H1 (cell line): ENCODE data around the gene TMPRSS2. TPM values are rescaled to one million over a fixed set of nuclear protein-coding genes. Genes with fewer than 3 reads are reported as not detected.

Experiments used
- CTCF ChIA-PET: fragments of 300-600 bp; sonication (Branson Sonifier 250); formaldehyde crosslinking; loops from one replicate; lab custom pipeline; 2021; ENCODE audit not compliant: partially characterized antibody; lab: Charles Lee
- POLR2A ChIA-PET: fragments of 300-600 bp; sonication (Branson Sonifier 250); formaldehyde crosslinking; loops from one replicate; lab custom pipeline; 2021; ENCODE audit warnings: inconsistent platforms; ENCODE audit not compliant: partially characterized antibody; lab: Charles Lee
- DNase-seq, 2 experiments: peaks; one replicate each; pipeline versions ENCODE4 v3.0.0 to v3.0.0-alpha.2; 2010 to 2022; ENCODE audit warnings: low spot score in 2 of 2, low read depth in 1 of 2, mixed read lengths in 1 of 2
- FAIRE-seq: peaks from 2 replicates; lab custom pipeline; 2011; peaks lifted over from hg19 to GRCh38; lab: Jason Lieb, UNC
- H2AFZ ChIP-seq: 2 replicates; pipeline ENCODE4 v1.8.1; 2012; ENCODE audit warnings: low read length, inconsistent platforms
- H2AK5ac ChIP-seq: 2 replicates; pipeline ENCODE4 v1.6.1; 2013; ENCODE audit warnings: low read depth, low read length
- H2BK120ac ChIP-seq: replicated peaks from 2 replicates; pipeline ENCODE3; 2013; ENCODE audit warnings: low read depth, low read length, inconsistent platforms
- H2BK12ac ChIP-seq: 2 replicates; pipeline ENCODE4 v1.6.1; 2013; ENCODE audit warnings: low read depth, low read length
- H2BK15ac ChIP-seq: 2 replicates; pipeline ENCODE4 v1.6.1; 2013; ENCODE audit warnings: low read length
- H2BK20ac ChIP-seq: 2 replicates; pipeline ENCODE4 v1.6.1; 2013; ENCODE audit warnings: low read length
- H2BK5ac ChIP-seq: 2 replicates; pipeline ENCODE4 v1.6.1; 2013; ENCODE audit warnings: low read depth, low read length
- H3K14ac ChIP-seq: 2 replicates; pipeline ENCODE4 v1.6.1; 2013; ENCODE audit warnings: inconsistent platforms; ENCODE audit not compliant: insufficient read length
- H3K18ac ChIP-seq: 2 replicates; pipeline ENCODE4 v1.6.1; 2013; ENCODE audit warnings: low read length; ENCODE audit errors: extremely low read depth
- H3K23ac ChIP-seq: 2 replicates; pipeline ENCODE4 v1.6.1; 2013; ENCODE audit warnings: inconsistent platforms; ENCODE audit not compliant: insufficient read length
- H3K23me2 ChIP-seq: 2 replicates; pipeline ENCODE4 v1.6.1; 2013; ENCODE audit warnings: low read depth, low read length
- H3K27ac ChIP-seq: 2 replicates; pipeline ENCODE4 v1.6.1; 2011; ENCODE audit warnings: low read depth, low read length, inconsistent platforms
- H3K27me3 ChIP-seq, 4 experiments: replicated peaks in 1 of 4; 1 replicate in 1 of 4; 2 replicates in 3 of 4; pipeline versions ENCODE4 v1.6.1 to v1.8.1; 2011 to 2013; ENCODE audit warnings: low read length in 3 of 4, mild to moderate bottlenecking in 3 of 4, inconsistent platforms in 2 of 4, mixed read lengths in 2 of 4, moderate library complexity in 1 of 4; ENCODE audit not compliant: control insufficient read depth in 3 of 4, insufficient read depth in 3 of 4; ENCODE audit errors: extremely low read depth in 1 of 4
- H3K36me3 ChIP-seq, 4 experiments: 2 replicates each; pipeline versions ENCODE4 v1.6.1 to v1.8.1; 2011 to 2013; ENCODE audit warnings: mild to moderate bottlenecking in 4 of 4, low read length in 3 of 4, moderate library complexity in 2 of 4, control low read depth in 1 of 4, inconsistent platforms in 1 of 4; ENCODE audit not compliant: insufficient read depth in 4 of 4, control insufficient read depth in 2 of 4
- H3K4ac ChIP-seq: replicated peaks from 2 replicates; pipeline ENCODE3; 2013; ENCODE audit warnings: low read length, low read depth, mixed read lengths, inconsistent platforms; ENCODE audit not compliant: insufficient read length
- H3K4me1 ChIP-seq, 4 experiments: replicated peaks in 1 of 4; 1 replicate in 1 of 4; 2 replicates in 3 of 4; pipeline versions ENCODE4 v1.6.1 to v1.8.1; 2011 to 2013; ENCODE audit warnings: low read length in 3 of 4, inconsistent platforms in 2 of 4, mixed read lengths in 1 of 4; ENCODE audit not compliant: insufficient read depth in 4 of 4, control insufficient read depth in 3 of 4
- H3K4me2 ChIP-seq, 2 experiments: 2 replicates each; pipeline versions ENCODE4 v1.6.1 to v1.8.1; 2011 to 2013; ENCODE audit warnings: low read depth in 2 of 2, low read length in 2 of 2, control low read depth in 1 of 2, inconsistent platforms in 1 of 2, mild to moderate bottlenecking in 1 of 2; ENCODE audit not compliant: insufficient read depth in 1 of 2
- H3K4me3 ChIP-seq, 4 experiments: fragments of 200-600, 300-600 bp in 1 of 4; sonication (generic), shearing (Covaris generic), sonication (Bioruptor Twin) in 1 of 4; 2 replicates each; pipeline versions ENCODE4 v1.5.1 to v1.8.1; 2011 to 2016; ENCODE audit warnings: low read length in 4 of 4, low read depth in 3 of 4, control low read depth in 2 of 4, inconsistent platforms in 2 of 4, mild to moderate bottlenecking in 2 of 4, mixed read lengths in 1 of 4, moderate library complexity in 1 of 4; ENCODE audit not compliant: insufficient read depth in 2 of 4; ENCODE audit errors: extremely low read depth in 1 of 4
- H3K56ac ChIP-seq: replicated peaks from 2 replicates; pipeline ENCODE3; 2013; ENCODE audit warnings: low read depth, mild to moderate bottlenecking, mixed read lengths, low read length, inconsistent platforms; ENCODE audit not compliant: insufficient read length
- H3K79me1 ChIP-seq: 2 replicates; pipeline ENCODE4 v1.6.1; 2013; ENCODE audit warnings: low read depth, low read length, control low read depth
- H3K79me2 ChIP-seq, 2 experiments: 2 replicates each; pipeline versions ENCODE4 v1.6.1 to v1.8.1; 2012 to 2013; ENCODE audit warnings: low read length in 2 of 2, mild to moderate bottlenecking in 2 of 2, inconsistent platforms in 1 of 2; ENCODE audit not compliant: insufficient read depth in 2 of 2, control insufficient read depth in 1 of 2
- H3K9ac ChIP-seq, 4 experiments: replicated peaks in 1 of 4; 1 replicate in 1 of 4; 2 replicates in 3 of 4; pipeline versions ENCODE4 v1.6.1 to v1.8.1; 2011 to 2013; ENCODE audit warnings: low read depth in 3 of 4, low read length in 3 of 4, control low read depth in 2 of 4, mild to moderate bottlenecking in 2 of 4, moderate library complexity in 2 of 4, inconsistent platforms in 1 of 4; ENCODE audit errors: extremely low read depth in 1 of 4
- H3K9me3 ChIP-seq, 2 experiments: 2 replicates each; pipeline versions ENCODE4 v1.6.1 to v1.8.1; 2012 to 2013; ENCODE audit warnings: mild to moderate bottlenecking in 2 of 2, moderate library complexity in 2 of 2, control low read depth in 1 of 2, inconsistent platforms in 1 of 2, low read depth in 1 of 2, low read length in 1 of 2, mixed read lengths in 1 of 2; ENCODE audit not compliant: insufficient read depth in 2 of 2
- H4K20me1 ChIP-seq, 2 experiments: replicated peaks in 1 of 2; 2 replicates each; pipeline versions ENCODE3 to v1.8.1; 2011 to 2013; ENCODE audit warnings: inconsistent platforms in 2 of 2, low read length in 2 of 2, mild to moderate bottlenecking in 1 of 2; ENCODE audit not compliant: insufficient read depth in 2 of 2, control insufficient read depth in 1 of 2
- H4K5ac ChIP-seq: 2 replicates; pipeline ENCODE4 v1.6.1; 2013; ENCODE audit warnings: low read length, low read depth, mixed read lengths, inconsistent platforms; ENCODE audit not compliant: insufficient read length
- H4K8ac ChIP-seq: 2 replicates; pipeline ENCODE4 v1.8.0; 2013; ENCODE audit warnings: mild to moderate bottlenecking, moderate library complexity, low read length, inconsistent platforms; ENCODE audit not compliant: insufficient read depth; ENCODE audit errors: extremely low read depth
- H4K91ac ChIP-seq: replicated peaks from 2 replicates; pipeline ENCODE3; 2013; ENCODE audit warnings: low read length, mixed read lengths, inconsistent platforms; ENCODE audit not compliant: insufficient read length
- CBX5 ChIP-seq: fragments of 300-800, 300-1000 bp; sonication (generic); IDR thresholded peaks from 2 replicates; pipeline ENCODE4 v1.7.1; 2016; ENCODE audit warnings: antibody characterized with exemption, low read length, low read depth
- CHD1 ChIP-seq: IDR thresholded peaks from 2 replicates; pipeline ENCODE4 v1.6.1; 2012; ENCODE audit warnings: low read depth, low read length, improper control_type of control experiment
- KDM1A ChIP-seq: fragments of 200-600, 300-600 bp; sonication (generic); IDR thresholded peaks from 2 replicates; pipeline ENCODE4 v1.7.1; 2016; ENCODE audit warnings: mild to moderate bottlenecking, low read length, borderline replicate concordance
- KDM5A ChIP-seq: fragments of 200-600 bp; IDR thresholded peaks from 2 replicates; pipeline ENCODE4 v1.7.1; 2012; ENCODE audit warnings: mild to moderate bottlenecking, low read length, inconsistent platforms, mixed read lengths
- NANOG ChIP-seq: IDR thresholded peaks from 2 replicates; pipeline ENCODE4 v1.6.1; 2011; ENCODE audit warnings: low read length, low read depth, mild to moderate bottlenecking, inconsistent platforms; ENCODE audit not compliant: insufficient read depth, poor library complexity, severe bottlenecking
- POLR2A ChIP-seq, 2 experiments: IDR thresholded peaks; 1 replicate in 1 of 2; 2 replicates in 1 of 2; pipeline ENCODE4 v1.6.1; 2011; ENCODE audit warnings: low read depth in 2 of 2, low read length in 2 of 2, mild to moderate bottlenecking in 2 of 2; ENCODE audit errors: control extremely low read depth in 1 of 2
- SAP30 ChIP-seq: fragments of 300-600 bp; sonication (generic); IDR thresholded peaks from 2 replicates; pipeline ENCODE4 v1.7.1; 2012; ENCODE audit warnings: low read length, moderate library complexity, mild to moderate bottlenecking, inconsistent platforms; ENCODE audit not compliant: insufficient read depth, insufficient replicate concordance
- SP4 ChIP-seq: IDR thresholded peaks from 2 replicates; pipeline ENCODE4 v1.6.1; 2012; ENCODE audit warnings: low read length, inconsistent platforms
- TAF7 ChIP-seq: optimal IDR thresholded peaks from 2 replicates; pipeline ENCODE3; 2011; ENCODE audit warnings: low read depth, mild to moderate bottlenecking, inconsistent platforms, low read length, moderate library complexity, borderline replicate concordance
- TEAD4 ChIP-seq: IDR thresholded peaks from 2 replicates; pipeline ENCODE4 v1.6.1; 2012; ENCODE audit warnings: low read depth, low read length, inconsistent platforms, mixed read lengths
- ZNF274 ChIP-seq: IDR thresholded peaks from 2 replicates; pipeline ENCODE4 v1.7.0; 2012; ENCODE audit warnings: low read length, borderline replicate concordance; ENCODE audit errors: extremely low read depth
- WGBS, 2 experiments: shearing (Covaris generic) in 1 of 2; methylation state at CpG; one replicate each; pipeline versions ENCODE4 v1.1.6 to v1.1.7; 2013 to 2015; ENCODE audit warnings: low lambda C conversion rate in 2 of 2, mixed read lengths in 2 of 2, inconsistent platforms in 1 of 2, low coverage in 1 of 2, missing lambda C conversion rate in 1 of 2; ENCODE audit not compliant: insufficient replicate concordance in 2 of 2, insufficient coverage in 1 of 2, insufficient read length in 1 of 2; ENCODE audit errors: extremely low coverage in 1 of 2, missing lambda C conversion rate in 1 of 2; 5-methylcytosine and 5-hydroxymethylcytosine counted together
- polyA plus RNA-seq, 7 experiments: library from polyadenylated mRNA; depleted of rRNA in 3 of 7; stranded (reverse) in 5 of 7; unstranded in 2 of 7; fragments of >200 nt in 5 of 7; fragments of 200-250 nt in 2 of 7; gene quantifications; 1 replicate in 5 of 7; 2 replicates in 1 of 7; 4 replicates in 1 of 7; pipeline versions ENCODE4 v1.2.1 to v1.2.3, GENCODE V29; 2011 to 2013; ENCODE audit warnings: missing spikeins in 2 of 7, mixed read lengths in 2 of 7
- total RNA-seq: library from RNA; stranded (reverse); fragmentation: NEBNext Ultra II Directional; extraction: Animal tissue kit (Norgen Biotek cat#: 25700); gene quantifications from 2 replicates; pipeline ENCODE4 v1.2.1, GENCODE V29; 2021
- TF ChIP-seq, protein P1 (sequence below): IDR thresholded peaks from 2 replicates; pipeline ENCODE4 v1.6.1; 2011; ENCODE audit warnings: low read length, improper control_type of control experiment

Gene TMPRSS2
- total and polyA plus RNA-seq, 2 of the 8 experiments (the other 6 are each of a cell fraction or from before 2014, with no cell fraction given), result 9.2 to 11.0 TPM

- H3K23ac ChIP-seq, result no peak overlapping the region
- no peak for TF ChIP-seq POLR2A (IDR thresholded peaks at IDR 0.05; ENCODE audit: control extremely low read depth in 1 of 2, low read depth in 2 of 2, low read length in 2 of 2)
- TF ChIP-seq SP4, result no peak
- TF ChIP-seq CBX5, result no peak
- TF ChIP-seq TAF7, result no peak
- TF ChIP-seq, protein P1, sequence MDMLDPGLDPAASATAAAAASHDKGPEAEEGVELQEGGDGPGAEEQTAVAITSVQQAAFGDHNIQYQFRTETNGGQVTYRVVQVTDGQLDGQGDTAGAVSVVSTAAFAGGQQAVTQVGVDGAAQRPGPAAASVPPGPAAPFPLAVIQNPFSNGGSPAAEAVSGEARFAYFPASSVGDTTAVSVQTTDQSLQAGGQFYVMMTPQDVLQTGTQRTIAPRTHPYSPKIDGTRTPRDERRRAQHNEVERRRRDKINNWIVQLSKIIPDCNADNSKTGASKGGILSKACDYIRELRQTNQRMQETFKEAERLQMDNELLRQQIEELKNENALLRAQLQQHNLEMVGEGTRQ, result no peak
- no peak for TF ChIP-seq KDM5A
- TF ChIP-seq NANOG, result no peak
- TF ChIP-seq SAP30, result no peak
- no peak for TF ChIP-seq KDM1A
- no peak for TF ChIP-seq ZNF274
- no peak for TF ChIP-seq TEAD4
- TF ChIP-seq CHD1, result no peak
Observed at GRCh38 chr21:41429925-41430491, 78.0 kb downstream of the TMPRSS2 start.

More at GRCh38 chr21:41429925-41430491, 78.0 kb downstream of the TMPRSS2 start:
- H3K79me1 ChIP-seq, result no peaks in the 10 kb centered on the region
- CTCF ChIA-PET, result interaction anchor here (1.6 to 1.9 kb wide), 3 partner anchors 19 to 147 kb away, joined by 4 to 6 read pairs (median 5); no protein-coding TSS in a partner anchor
- WGBS, 2 experiments, result 89% methylated on average over 9 of the region's 9 CpGs; no CpG with 5 or more reads in 1 of the 2 experiments
- H3K79me2 ChIP-seq, result no peaks in the 10 kb centered on the region
- H2BK15ac ChIP-seq, result no peak overlapping the region
- H3K23me2 ChIP-seq, result peaks cover 6% of the 10 kb centered on the region; the same call in 1 of the 2 replicates
- H3K9ac ChIP-seq, result no peak overlapping the region
- H3K9me3 ChIP-seq, result no peaks in the 10 kb centered on the region
- H4K5ac ChIP-seq, result no peak overlapping the region
- H2BK5ac ChIP-seq, result no peak overlapping the region
- 0 out of 7 replicates have a peak, but pooled peaks cover 0 to 3% (median 1%) of the 10 kb centered on the region in 4 experiments for H3K4me1 ChIP-seq
- H3K14ac ChIP-seq, result no peak overlapping the region
- no peaks in the 10 kb centered on the region for H4K20me1 ChIP-seq
- H4K91ac ChIP-seq, result no peak overlapping the region
- no peak overlapping the region for H2BK12ac ChIP-seq
- no peak overlapping the region for H3K27ac ChIP-seq
- POLR2A ChIA-PET, result no interaction called here
- H2AK5ac ChIP-seq, result no peak overlapping the region
- H3K18ac ChIP-seq, result no peak overlapping the region
- H3K4me2 ChIP-seq, result no peak overlapping the region
- no peak overlapping the region for H3K56ac ChIP-seq
- no peak overlapping the region for H2BK20ac ChIP-seq
- H4K8ac ChIP-seq, result no peak overlapping the region
- DNase-seq (peak in 1 of 2 experiments; percentile 19), FAIRE-seq (no peak)
- H3K4me3 ChIP-seq, result no peak overlapping the region
- H3K27me3 ChIP-seq, result peaks cover 5 to 24% (median 19%) of the 10 kb centered on the region in 4 experiments
- no peaks in the 10 kb centered on the region for H3K36me3 ChIP-seq
- no peak overlapping the region for H2BK120ac ChIP-seq
- no peak overlapping the region for H2AFZ ChIP-seq
- H3K4ac ChIP-seq, result no peak overlapping the region
